Nephron (organoid): ENCODE results near the gene RNF220.
A peak's percentile ranks its signal among the peaks of the same experiment; 100 is the strongest.

Source experiments
- H3K27ac Mint-ChIP-seq, 3 experiments: 2 replicates each; pipeline ENCODE4 v1.8.0; 2020; ENCODE audit warnings: mixed read lengths in 3 of 3, mild to moderate bottlenecking in 2 of 3, moderate library complexity in 1 of 3
- H3K27me3 Mint-ChIP-seq: 2 replicates; pipeline ENCODE4 v1.8.0; 2021; ENCODE audit warnings: low read depth, mild to moderate bottlenecking, moderate library complexity, mixed read lengths
- H3K36me3 Mint-ChIP-seq: 2 replicates; pipeline ENCODE4 v1.8.0; 2020; ENCODE audit warnings: low read depth, mixed read lengths
- H3K4me1 Mint-ChIP-seq: 2 replicates; pipeline ENCODE4 v1.8.0; 2020; ENCODE audit warnings: mixed read lengths
- H3K4me3 Mint-ChIP-seq, 3 experiments: 2 replicates each; pipeline ENCODE4 v1.8.0; 2020; ENCODE audit warnings: mild to moderate bottlenecking in 3 of 3, mixed read lengths in 3 of 3, moderate library complexity in 2 of 3
- H3K9me3 Mint-ChIP-seq: 2 replicates; pipeline ENCODE4 v1.8.0; 2020; ENCODE audit warnings: mixed read lengths
- TF ChIP-seq, protein P1 (sequence below), 3 experiments: fragments of 200-600 bp; sonication (generic); IDR thresholded peaks; one replicate each; pipeline ENCODE4 v1.5.0; 2021; ENCODE audit warnings: antibody characterized with exemption in 3 of 3; ENCODE audit not compliant: unreplicated experiment in 3 of 3

Gene RNF220

DNA sequence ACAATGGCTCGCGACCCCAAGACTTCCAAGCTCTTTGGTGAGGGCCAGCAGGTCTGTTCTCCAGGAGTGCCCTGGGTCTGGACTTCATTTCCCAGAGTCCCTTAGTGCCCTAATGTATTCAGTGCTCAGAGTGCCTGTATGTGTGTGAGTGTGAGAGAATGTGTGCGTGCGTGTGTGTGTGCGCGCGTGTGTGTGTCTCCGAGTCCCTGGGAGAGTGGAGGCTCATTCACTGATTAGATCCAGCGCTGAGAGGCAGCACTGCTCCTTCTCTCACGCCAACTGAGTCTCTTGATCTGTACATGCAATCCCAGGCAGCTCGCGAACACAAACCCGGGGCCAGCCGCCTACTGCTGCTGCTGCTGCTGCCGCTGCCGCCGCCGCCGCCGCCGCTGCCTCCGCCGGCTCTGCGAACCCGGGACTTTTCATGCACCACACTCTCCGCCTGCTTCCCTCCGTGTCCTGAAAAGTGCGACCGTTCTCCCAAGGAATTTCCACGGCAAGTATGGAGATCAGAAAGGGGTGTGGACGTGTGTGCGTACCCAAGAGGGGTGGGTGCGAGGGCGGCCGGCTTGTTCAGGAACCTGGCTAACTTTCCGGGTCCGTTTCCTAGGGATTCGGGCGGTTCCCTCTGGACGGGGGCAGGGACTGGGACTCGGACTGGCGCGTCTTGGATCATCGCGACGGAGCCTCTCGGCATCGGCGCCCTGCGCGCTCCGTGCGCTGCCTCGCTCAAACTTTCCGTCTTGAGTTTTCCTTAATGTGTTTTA lies at the start of gene RNF220:
RNF220 (plus strand) TSS at position 225 of the 767 bp plus-strand sequence.
- Mint-ChIP-seq H3K4me1 (peaks cover 19% of the 10 kb centered on the region), H3K27me3 (peaks cover 65% of the 10 kb centered on the region)

DNA sequence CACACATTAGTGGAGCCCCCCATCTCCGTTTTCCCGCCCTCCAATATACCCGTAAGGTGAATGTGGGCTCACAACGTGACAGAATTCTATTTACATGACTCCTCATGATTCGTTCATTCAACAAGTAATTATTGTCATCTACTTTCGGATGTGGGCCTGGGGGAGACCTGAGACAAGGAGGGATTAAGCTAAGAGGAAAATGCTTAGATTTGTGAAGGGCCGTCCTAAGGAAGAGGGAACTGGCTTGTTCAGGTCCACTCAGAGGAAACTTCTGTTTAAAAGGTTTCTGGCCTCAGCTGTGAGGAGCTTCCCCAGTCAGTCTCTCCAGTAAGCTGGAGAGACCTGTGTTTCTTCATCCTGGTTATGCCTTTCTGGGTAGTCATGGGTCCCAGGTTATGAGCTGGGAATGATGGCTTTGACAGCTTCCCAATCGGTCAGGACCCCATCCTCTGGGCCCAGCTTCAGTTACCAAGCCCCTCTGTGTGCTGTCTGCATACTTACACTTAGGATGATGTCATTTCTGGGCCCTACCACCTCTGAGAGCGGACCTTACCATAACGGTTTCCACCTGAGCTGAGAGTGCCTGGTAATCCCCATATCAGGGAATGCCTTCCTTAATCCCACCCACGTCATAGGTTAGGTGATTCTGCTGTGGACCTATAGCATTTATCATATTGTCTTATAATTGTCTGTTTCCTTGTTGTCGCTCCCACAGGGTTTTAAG lies 49.3 kb upstream of the RNF220 start:
- Mint-ChIP-seq H3K27me3 (peaks cover 10% of the 10 kb centered on the region), H3K36me3 (peaks cover 12% of the 10 kb centered on the region), H3K4me1 (peaks cover 45% of the 10 kb centered on the region), H3K27ac (peak overlapping the region; percentile 45 to 91 (median 65)), H3K9me3 (no peaks in the 10 kb centered on the region), H3K4me3 (peak overlapping the region; percentile 95 to 98 (median 96))
- TF ChIP-seq, protein P1, sequence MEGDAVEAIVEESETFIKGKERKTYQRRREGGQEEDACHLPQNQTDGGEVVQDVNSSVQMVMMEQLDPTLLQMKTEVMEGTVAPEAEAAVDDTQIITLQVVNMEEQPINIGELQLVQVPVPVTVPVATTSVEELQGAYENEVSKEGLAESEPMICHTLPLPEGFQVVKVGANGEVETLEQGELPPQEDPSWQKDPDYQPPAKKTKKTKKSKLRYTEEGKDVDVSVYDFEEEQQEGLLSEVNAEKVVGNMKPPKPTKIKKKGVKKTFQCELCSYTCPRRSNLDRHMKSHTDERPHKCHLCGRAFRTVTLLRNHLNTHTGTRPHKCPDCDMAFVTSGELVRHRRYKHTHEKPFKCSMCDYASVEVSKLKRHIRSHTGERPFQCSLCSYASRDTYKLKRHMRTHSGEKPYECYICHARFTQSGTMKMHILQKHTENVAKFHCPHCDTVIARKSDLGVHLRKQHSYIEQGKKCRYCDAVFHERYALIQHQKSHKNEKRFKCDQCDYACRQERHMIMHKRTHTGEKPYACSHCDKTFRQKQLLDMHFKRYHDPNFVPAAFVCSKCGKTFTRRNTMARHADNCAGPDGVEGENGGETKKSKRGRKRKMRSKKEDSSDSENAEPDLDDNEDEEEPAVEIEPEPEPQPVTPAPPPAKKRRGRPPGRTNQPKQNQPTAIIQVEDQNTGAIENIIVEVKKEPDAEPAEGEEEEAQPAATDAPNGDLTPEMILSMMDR (IDR thresholded peaks at IDR 0.05; ENCODE audit: unreplicated experiment in 3 of 3), result no peak

More for the DNA sequence above, at the start of gene RNF220:
- Mint-ChIP-seq H3K9me3 (no peaks in the 10 kb centered on the region), H3K27ac (peak within 1 kb of the TSS in 1 of 3 experiments; percentile 57), H3K4me3 (peak within 1 kb of the TSS; percentile 84 to 93 (median 86)), H3K36me3 (no peaks in the 10 kb centered on the region)
- TF ChIP-seq, protein P1 (IDR thresholded peaks at IDR 0.05; ENCODE audit: unreplicated experiment in 3 of 3), result no peak

DNA sequence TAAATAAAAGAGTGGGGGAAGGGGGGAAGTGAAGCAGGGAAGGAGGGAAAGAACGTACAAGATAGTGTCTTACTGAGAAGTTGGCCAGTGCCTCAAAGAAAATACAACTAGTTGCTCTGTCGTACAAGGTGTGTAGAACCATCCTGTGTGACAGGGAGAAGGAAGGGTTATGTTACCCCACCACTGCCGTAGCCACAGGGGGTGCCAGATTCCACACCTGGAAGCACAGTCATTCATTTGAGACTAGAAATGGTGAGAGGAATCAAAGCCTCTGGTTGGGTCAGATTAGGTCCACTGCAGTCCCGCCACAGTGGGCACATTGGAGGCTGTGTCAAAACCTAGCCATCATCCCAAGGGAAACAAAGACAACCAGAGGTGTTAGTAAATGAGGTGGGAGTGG lies 47.3 kb upstream of the RNF220 start:
- Mint-ChIP-seq H3K27me3 (peaks cover 18% of the 10 kb centered on the region), H3K36me3 (peaks cover 1% of the 10 kb centered on the region), H3K9me3 (no peaks in the 10 kb centered on the region), H3K27ac (no peak overlapping the region), H3K4me3 (no peak overlapping the region), H3K4me1 (peaks cover 27% of the 10 kb centered on the region)
- TF ChIP-seq, protein P1 (IDR thresholded peaks at IDR 0.05; ENCODE audit: unreplicated experiment in 3 of 3), result no peak

DNA sequence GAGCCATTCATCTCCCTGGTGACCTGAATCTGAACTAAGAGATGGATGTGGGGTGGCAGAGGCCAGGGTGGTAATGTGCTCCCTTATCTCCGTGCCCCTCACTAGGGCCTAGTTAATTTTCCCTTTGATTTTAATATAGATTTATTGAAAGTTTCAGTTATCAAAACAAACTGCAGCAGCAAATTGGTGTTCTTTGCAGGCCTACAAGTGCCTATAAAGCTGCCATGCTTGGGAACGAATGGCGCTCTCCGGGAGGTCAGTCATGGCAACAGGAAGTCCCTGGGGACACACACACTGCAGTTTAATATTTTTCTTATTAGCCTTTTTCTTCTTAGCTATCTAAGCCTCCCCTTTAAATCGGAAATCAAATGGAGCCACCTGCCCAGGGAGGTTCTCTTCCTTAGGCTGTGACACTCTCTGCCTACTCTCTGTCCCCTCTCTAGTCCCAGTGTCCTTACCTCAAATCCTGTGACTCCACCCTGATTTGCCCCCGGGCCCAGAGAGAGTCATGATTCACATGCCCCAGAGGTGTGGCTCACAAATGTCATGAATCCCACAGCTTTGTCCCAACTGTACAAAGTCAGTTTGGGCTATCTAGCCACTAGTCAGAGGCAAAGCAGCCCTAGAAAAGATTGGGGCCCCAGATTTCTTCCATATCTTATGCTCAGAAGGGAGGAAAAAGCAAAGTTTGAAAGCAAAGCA lies 45.7 kb upstream of the RNF220 start:
- H3K4me3 Mint-ChIP-seq, result no peak overlapping the region
- TF ChIP-seq, protein P1 (IDR thresholded peaks at IDR 0.05; ENCODE audit: unreplicated experiment in 3 of 3), result no peak
- H3K27me3 Mint-ChIP-seq, result peaks cover 18% of the 10 kb centered on the region
- no peaks in the 10 kb centered on the region for H3K9me3 Mint-ChIP-seq
- peaks cover 10% of the 10 kb centered on the region for H3K4me1 Mint-ChIP-seq
- H3K27ac Mint-ChIP-seq, result no peak overlapping the region
- H3K36me3 Mint-ChIP-seq, result no peaks in the 10 kb centered on the region

DNA sequence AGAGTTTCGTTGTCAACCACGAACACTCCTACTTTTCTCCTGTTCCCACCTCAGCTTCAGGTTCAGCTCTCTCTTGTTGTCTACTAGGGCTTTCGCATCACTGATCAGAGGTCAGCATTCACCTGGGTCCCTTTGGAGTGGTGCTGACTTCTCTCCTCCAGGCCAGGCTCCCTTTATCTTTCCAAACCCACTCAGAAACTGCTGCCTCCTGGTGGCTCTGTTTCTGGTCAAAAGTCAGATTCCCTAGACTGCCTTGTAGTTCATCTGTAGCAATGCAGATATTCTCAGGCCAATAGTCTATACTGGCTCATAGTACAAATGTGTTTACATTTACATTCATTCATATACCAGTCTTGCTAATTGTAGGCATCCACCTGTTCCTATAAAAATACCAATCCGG lies 43.6 kb upstream of the RNF220 start:
- TF ChIP-seq, protein P1 (IDR thresholded peaks at IDR 0.05; ENCODE audit: unreplicated experiment in 3 of 3), result no peak
- H3K4me3 Mint-ChIP-seq, result no peak overlapping the region
- no peak overlapping the region for H3K27ac Mint-ChIP-seq
- peaks cover 29% of the 10 kb centered on the region for H3K27me3 Mint-ChIP-seq
- no peaks in the 10 kb centered on the region for H3K36me3 Mint-ChIP-seq
- H3K4me1 Mint-ChIP-seq, result no peaks in the 10 kb centered on the region
- H3K9me3 Mint-ChIP-seq, result no peaks in the 10 kb centered on the region
